HUDEP-2 (cell line): ENCODE results near the gene TMEM123.
"Not testable (repeated sequence)": the region's sequence is repeated elsewhere in the genome, so short reads cannot be mapped to it uniquely, and the experiment has no call there.

Source experiments
- DNase-seq, 76 experiments: peaks; one replicate each; lab custom pipeline; 2025; ENCODE audit not compliant: unreplicated experiment in 76 of 76; lab: John Stamatoyannopoulos, UW

TMEM123 gene

GRCh38 chr11:102374633-102375424 lies 77.7 kb downstream of the TMEM123 start:
- DNase-seq: not testable (repeated sequence)

- no peak for DNase-seq
Observed at GRCh38 chr11:102368472-102368871, 84.1 kb downstream of the TMEM123 start.

GRCh38 chr11:102367364-102367763 lies 85.2 kb downstream of the TMEM123 start:
- no peak for DNase-seq

DNA sequence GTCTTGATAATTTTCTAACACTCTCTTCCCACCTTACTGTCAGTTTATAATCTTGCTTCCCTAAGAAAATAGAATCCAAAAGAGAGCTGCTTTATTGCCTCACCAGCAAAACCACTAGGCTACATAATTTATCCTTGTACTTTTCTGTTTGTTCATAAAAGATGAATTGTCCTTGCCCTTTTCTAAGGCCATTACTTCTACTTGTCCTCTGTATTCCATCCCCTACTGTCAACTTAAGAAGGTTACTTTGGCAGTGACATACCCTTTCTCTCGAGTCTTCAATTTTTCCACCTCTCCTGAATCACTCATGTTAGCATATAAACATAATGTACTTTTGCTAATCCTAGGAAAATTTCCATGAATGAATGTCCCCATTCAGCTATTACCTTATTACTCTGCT lies 87.6 kb downstream of the TMEM123 start:
- DNase-seq: no peak

DNA sequence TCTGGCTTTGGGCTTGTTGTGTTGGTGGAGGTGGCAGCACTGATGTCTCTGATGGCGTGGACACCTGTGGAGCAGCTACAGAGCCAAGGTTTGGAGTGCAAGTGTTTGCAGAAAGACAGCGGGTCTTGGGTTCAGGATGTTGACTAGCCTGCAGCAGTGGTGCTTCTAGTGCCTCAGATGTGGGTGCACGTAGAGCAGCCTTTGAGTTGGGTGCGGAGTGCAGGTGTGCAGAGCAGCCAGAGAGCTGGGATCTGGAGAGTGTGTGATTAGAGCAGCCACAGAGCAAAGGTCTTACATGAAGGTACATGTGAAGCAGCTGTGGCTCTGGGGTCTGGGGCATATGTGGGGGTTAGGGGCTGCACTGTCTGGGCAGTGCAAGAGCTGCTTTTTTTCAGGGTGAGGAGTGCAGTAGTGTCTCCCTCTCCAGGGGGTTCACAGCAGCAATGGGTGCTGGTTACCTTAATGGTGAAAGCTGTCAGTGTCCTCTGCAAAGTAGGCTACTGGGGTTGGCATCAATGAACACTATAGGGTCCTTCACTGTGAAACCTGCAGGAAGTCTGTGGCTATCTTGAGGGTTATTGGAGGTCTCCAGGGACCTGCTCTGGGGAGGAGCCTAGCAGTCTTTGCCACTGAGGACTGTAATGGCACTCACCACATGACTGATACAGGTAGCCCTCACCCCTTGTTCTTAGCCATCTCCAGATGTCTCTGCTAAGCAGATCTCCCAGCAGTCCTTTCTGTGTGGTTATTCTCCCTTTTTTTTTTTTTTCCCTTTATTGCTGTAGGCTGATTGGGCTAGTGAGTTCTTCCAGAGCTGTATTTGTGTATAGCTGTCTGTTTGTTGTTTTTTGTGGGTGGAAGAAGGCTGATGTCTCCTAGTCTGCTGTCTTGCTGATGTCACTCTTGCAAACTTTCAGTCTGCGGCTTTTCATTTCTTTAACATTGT lies 91.2 kb downstream of the TMEM123 start:
- DNase-seq: no peak

DNA sequence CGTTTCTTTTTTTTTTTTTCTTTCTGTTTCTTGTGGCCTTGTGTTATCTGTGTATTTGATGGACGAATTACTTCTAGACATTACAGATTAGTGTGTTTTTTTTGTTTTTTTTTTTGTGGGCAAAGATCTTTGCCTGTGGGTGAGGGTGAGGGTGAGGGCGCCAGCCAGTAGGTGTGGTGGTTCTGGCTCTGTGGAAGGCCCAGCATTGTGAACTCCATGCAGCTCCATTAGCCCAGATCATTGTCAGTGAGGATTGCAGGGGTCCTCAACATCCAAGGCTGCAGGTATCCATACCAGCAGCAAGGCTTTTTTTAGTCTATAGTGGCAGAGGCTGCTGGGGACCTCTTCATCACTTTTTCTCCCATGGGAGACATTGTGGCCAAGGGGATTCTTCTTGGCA lies 91.9 kb downstream of the TMEM123 start:
- no peak for DNase-seq

DNA sequence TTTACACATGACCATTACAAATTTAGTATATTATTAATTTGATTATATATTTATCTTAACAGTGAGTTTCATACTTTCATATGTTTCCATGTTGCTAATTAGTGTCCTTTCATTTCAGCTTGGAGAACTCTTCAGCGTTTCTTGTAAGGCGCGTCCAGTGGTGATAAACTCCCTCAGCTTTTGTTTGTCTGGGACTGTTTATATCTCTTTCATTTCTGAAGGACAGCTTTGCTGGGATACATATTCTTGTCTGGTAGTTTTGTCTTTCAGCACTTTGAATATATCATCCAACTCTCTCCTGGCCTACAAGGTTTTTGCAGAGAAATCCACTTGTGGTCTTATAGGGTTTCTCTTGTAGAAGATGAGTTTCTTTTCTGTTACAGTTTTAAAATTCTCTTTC lies 93.2 kb downstream of the TMEM123 start:
- DNase-seq: no peak

DNA sequence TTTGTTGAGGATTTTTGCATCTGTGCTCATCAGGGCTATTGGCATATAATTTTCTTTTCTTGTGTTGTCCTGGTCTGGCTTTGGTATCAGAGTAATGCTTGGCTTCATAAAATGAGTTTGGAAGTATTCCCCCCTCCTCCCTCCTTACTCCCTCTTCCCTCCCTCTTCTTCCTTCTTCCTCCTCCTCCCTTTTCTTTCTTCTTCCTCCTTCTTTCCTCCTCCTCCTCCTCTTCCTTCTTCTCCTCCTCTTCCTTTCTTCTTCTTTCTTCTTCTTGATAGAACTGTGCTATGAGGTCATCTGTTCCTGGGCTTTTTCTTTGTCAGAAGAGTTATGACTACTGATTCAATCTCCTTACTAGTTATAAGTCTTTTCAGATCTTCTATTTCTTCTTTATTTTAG lies 95.4 kb downstream of the TMEM123 start:
- no peak for DNase-seq

DNA sequence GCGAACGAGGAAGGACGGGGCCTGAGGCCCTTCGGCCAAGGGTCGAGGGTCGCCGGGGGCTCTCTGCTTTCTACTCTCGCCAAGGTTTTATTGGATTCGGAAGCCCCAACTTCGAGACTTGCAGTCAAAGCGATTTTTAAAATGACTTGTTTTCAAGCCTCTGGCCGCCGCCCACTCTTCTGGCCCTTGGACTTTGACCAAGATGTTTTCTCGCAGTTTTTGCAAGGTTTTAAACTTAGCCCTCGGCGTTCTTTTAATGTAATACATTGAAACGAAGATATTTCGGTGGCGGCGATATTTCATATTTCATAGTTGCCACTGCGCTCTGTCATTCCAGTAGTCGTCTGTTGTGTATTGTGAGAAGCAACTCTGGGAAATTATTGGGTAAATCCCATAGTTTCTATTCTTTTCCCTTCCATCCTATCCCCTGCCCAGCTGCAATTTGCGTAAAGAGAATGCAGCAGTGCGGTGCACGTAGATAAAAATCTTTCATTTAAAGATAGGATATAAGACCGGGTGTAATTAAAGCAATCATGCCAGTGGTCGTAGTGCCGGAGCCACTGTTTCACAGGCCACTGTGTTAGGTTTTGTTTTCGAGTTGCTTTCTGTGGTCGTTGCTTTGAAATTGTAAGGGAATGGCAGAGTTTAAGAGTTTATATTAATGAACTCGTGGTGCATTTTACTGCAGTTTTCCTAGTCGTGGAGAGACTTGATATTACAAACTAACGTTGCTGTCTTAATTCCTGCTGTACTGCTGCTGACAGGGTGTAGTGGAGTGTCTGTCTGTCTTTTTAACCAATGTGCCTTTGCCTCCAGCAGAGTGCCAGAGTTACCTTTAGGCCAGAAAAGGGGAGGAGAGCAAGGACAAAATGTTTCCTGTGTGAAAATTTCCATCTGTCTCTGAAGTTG lies 104.8 kb downstream of the TMEM123 start:
- DNase-seq: peak in 38 of 76 experiments; percentile 1 to 54 (median 24)

GRCh38 chr11:102346748-102347461 lies 105.7 kb downstream of the TMEM123 start, which contains the start of gene BIRC2:
Gene BIRC2, plus strand, starts transcription at chr11:102347214. Its CDS starts 2,641 bp downstream, at chr11:102349855.
- DNase-seq: peak in 74 of 76 experiments; percentile 24 to 93 (median 82)

GRCh38 chr11:102346456-102346747 lies 106.2 kb downstream of the TMEM123 start:
- DNase-seq: no peak
